ENCODE measurements around the gene ACAN. TPM values are rescaled to one million over a fixed set of nuclear protein-coding genes. Genes with fewer than 3 reads are reported as not detected.
A peak's percentile ranks its signal among the peaks of the same experiment; 100 is the strongest.

Gene ACAN
- total and polyA plus RNA-seq, 9 of the 15 experiments (the other 6 are each of a cell fraction or from before 2014, with no cell fraction given): not detected

DNA sequence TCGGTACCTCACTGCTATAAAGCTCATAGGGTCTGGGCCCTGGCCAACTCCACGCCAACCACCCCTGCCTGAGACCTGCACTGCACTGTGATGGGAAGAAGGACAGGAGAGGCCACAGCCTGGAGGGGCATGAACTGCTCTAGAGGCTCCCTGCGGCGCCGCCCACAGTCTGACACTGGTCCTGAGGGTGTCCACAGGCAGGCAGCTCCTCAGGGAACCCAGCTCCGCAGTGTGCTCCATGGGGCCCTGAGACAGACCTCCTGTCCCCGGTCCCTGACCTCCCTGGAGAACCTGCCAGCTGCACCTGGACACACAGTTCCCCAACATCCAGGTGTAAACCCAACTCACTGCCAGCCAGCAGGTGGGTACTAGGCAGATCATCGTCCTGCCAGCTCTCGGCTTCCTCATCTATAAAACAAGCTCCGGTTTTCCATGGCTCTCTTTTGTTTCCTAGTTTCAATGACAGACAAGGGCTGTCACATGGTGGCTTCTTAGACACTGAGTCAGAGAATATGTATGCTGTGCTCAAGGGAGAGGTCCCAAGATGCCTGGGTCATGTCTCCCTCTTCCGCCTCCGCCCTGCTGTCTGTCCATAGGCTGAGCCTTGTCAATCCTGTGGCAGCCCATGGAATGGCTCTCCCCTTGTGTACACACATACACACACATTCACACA, 97.2 kb downstream of the ACAN start:
- ATAC-seq: no peak
- intact Hi-C loops (cut with micrococcal nuclease) (no loop called here), in situ Hi-C loops (cut with MboI) (no loop called here)
- no peaks in the 10 kb centered on the region for H4K20me1 ChIP-seq (replicated peaks; ENCODE audit: control insufficient read depth, insufficient read depth, low read length)
- ChIA-PET CTCF (ENCODE audit: low intra/inter-chr PET ratio) (interaction anchor here (0.6 kb wide), 1 partner anchor 271 kb away, joined by 3 read pairs; no protein-coding TSS in a partner anchor), POLR2A (interaction anchor here (0.7 kb wide), 1 partner anchor 295 kb away, joined by 3 read pairs; no protein-coding TSS in a partner anchor)
- H3K27ac ChIP-seq (ENCODE audit: extremely low read depth, low read depth, low read length): no peak overlapping the region
- H3K4me3 ChIP-seq: no peak overlapping the region
- no peak overlapping the region for H2AFZ ChIP-seq (ENCODE audit: low read depth, low read length)
- no peak for DNase-seq (ENCODE audit: extremely low read depth in 1 of 4, low spot score in 3 of 4)
- 0 out of 4 replicates have a peak overlapping the region, but pooled peaks of 1 of the 2 experiments have one; percentile 56 for H3K9ac ChIP-seq (ENCODE audit: insufficient read depth in 1 of 2, low read depth in 2 of 2, low read length in 2 of 2)
- 86% methylated on average over 10 of the region's 12 CpGs for WGBS (ENCODE audit: insufficient coverage, low coverage, missing lambda C conversion rate)
- H3K9me1 ChIP-seq (ENCODE audit: control insufficient read depth, insufficient read depth, low read length): peaks cover 3% of the 10 kb centered on the region
- BruUV-seq (replicated peaks): no TSS peak
- H3K27me3 ChIP-seq (ENCODE audit: control insufficient read depth in 2 of 2, insufficient read depth in 2 of 2, low read length in 2 of 2): no peaks in the 10 kb centered on the region
- FAIRE-seq: no peak
- peaks cover 21 to 39% of the 10 kb centered on the region in 2 experiments; a peak in 4 of 5 replicates for H3K4me1 ChIP-seq (replicated peaks in 1 of 2; ENCODE audit: control insufficient read depth in 2 of 2, insufficient read depth in 2 of 2, low read length in 2 of 2)
- H3K4me2 ChIP-seq (ENCODE audit: insufficient read depth, low read length): no peak overlapping the region
- no peaks in the 10 kb centered on the region for H3K9me3 ChIP-seq (replicated peaks; ENCODE audit: control insufficient read depth, insufficient read depth, low read depth, low read length)
- H3K36me3 ChIP-seq (ENCODE audit: control insufficient read depth, insufficient read depth, low read length): peaks cover 57% of the 10 kb centered on the region
- H3K79me2 ChIP-seq (ENCODE audit: control insufficient read depth, insufficient read depth, low read length): peaks cover 5% of the 10 kb centered on the region; the same call in 1 of the 3 replicates
- 0 out of 2 replicates have a peak, but pooled peaks have one; percentile 37 for TF ChIP-seq RBFOX2 (IDR thresholded peaks at IDR 0.05; ENCODE audit: low read depth, low read length)
- TF ChIP-seq NCOA2 (IDR thresholded peaks at IDR 0.05; ENCODE audit: partially characterized antibody in 2 of 2): no peak
- TF ChIP-seq, protein P1, sequence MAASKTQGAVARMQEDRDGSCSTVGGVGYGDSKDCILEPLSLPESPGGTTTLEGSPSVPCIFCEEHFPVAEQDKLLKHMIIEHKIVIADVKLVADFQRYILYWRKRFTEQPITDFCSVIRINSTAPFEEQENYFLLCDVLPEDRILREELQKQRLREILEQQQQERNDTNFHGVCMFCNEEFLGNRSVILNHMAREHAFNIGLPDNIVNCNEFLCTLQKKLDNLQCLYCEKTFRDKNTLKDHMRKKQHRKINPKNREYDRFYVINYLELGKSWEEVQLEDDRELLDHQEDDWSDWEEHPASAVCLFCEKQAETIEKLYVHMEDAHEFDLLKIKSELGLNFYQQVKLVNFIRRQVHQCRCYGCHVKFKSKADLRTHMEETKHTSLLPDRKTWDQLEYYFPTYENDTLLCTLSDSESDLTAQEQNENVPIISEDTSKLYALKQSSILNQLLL (CRISPR knock-in tag; IDR thresholded peaks at IDR 0.05; ENCODE audit: borderline replicate concordance): no peak
- TF ChIP-seq POLR2G (IDR thresholded peaks at IDR 0.05; ENCODE audit: low read depth, low read length): 0 out of 2 replicates have a peak, but pooled peaks have one; percentile 42
- TF ChIP-seq NELFE (IDR thresholded peaks at IDR 0.05; ENCODE audit: insufficient read depth, insufficient read length): no peak

Data from K562 (cell line).